ENCODE results near the gene IRF2.

DNA sequence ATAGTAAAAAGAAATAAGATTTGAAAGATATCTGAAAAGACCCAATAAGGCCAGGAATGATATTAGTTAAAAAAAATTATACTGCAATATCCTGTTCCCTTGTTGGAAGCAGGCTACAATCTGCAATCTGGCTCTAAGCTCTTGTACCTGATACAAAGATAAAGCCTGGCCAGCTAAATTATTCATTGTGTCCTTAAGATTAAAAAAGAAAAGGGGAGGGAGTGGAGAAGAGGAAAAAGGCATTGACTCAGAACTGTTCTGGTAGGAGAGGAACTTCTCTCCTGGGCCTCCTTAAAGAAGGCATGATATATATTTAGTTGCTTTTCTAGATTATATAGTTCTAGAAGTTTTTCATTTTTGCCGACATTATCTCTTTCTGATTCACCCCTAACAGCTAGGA lies 46.7 kb downstream of the IRF2 start:
- TF ChIP-seq EZH2 (IDR thresholded peaks at IDR 0.05; ENCODE audit: insufficient read depth, poor library complexity, severe bottlenecking) (no peak), EZH2phosphoT487 (IDR thresholded peaks at IDR 0.05; ENCODE audit: insufficient read depth, low read depth) (no peak)

Data from GM23248 (cell line).